DND-41 (cell line): Measurements from ENCODE around the gene RAPGEF5.

Experiments used
- ATAC-seq: fragments of 200-7000 bp; cut with Tn5 transposase; 3 replicates; pipeline ENCODE4 v1.9.1; 2021; ENCODE audit warnings: low read depth; ENCODE audit not compliant: insufficient read depth
- DNase-seq: peaks from one replicate; pipeline ENCODE4 v3.0.0-alpha.2; 2020
- H2AFZ ChIP-seq: 2 replicates; pipeline ENCODE4 v1.6.0; 2012; ENCODE audit warnings: low read depth, low read length
- H3K27ac ChIP-seq: 2 replicates; pipeline ENCODE4 v1.5.1; 2012; ENCODE audit warnings: low read length, inconsistent platforms
- H3K27me3 ChIP-seq: fragments of 200-600 bp; sonication (generic); 2 replicates; pipeline ENCODE4 v1.6.0; 2012; ENCODE audit warnings: low read length, mild to moderate bottlenecking, inconsistent platforms; ENCODE audit not compliant: insufficient read depth, poor library complexity
- H3K36me3 ChIP-seq: 2 replicates; pipeline ENCODE4 v1.5.1; 2012; ENCODE audit warnings: low read length, inconsistent platforms; ENCODE audit not compliant: insufficient read depth
- H3K4me1 ChIP-seq: 2 replicates; pipeline ENCODE4 v1.5.1; 2012; ENCODE audit warnings: mild to moderate bottlenecking, low read length; ENCODE audit not compliant: insufficient read depth
- H3K4me2 ChIP-seq: 2 replicates; pipeline ENCODE4 v1.6.0; 2012; ENCODE audit warnings: mild to moderate bottlenecking, moderate library complexity, low read length, inconsistent platforms; ENCODE audit not compliant: insufficient read depth
- H3K4me3 ChIP-seq, 2 experiments: fragments of 200-600 bp in 1 of 2; shearing (Covaris generic) in 1 of 2; 2 replicates each; pipeline ENCODE4 v1.5.1; 2012 to 2016; ENCODE audit warnings: inconsistent platforms in 2 of 2, low read length in 2 of 2, mild to moderate bottlenecking in 2 of 2, low read depth in 1 of 2, moderate library complexity in 1 of 2
- H3K79me2 ChIP-seq: 2 replicates; pipeline ENCODE4 v1.6.0; 2012; ENCODE audit warnings: low read length, inconsistent platforms; ENCODE audit not compliant: insufficient read depth
- H3K9ac ChIP-seq: 2 replicates; pipeline ENCODE4 v1.6.0; 2012; ENCODE audit warnings: low read depth, mild to moderate bottlenecking, inconsistent platforms, low read length, moderate library complexity
- H3K9me3 ChIP-seq: 2 replicates; pipeline ENCODE4 v1.5.1; 2012; ENCODE audit warnings: low read length, moderate library complexity, mild to moderate bottlenecking, inconsistent platforms; ENCODE audit not compliant: insufficient read depth, severe bottlenecking
- H4K20me1 ChIP-seq: 2 replicates; pipeline ENCODE4 v1.6.0; 2012; ENCODE audit warnings: low read length; ENCODE audit not compliant: insufficient read depth
- EZH2 ChIP-seq: IDR thresholded peaks from 3 replicates; pipeline ENCODE4 v1.6.1; 2012; ENCODE audit warnings: borderline replicate concordance, low read depth, mild to moderate bottlenecking, moderate library complexity, low read length, inconsistent platforms; ENCODE audit not compliant: severe bottlenecking
- TF ChIP-seq, protein P1 (sequence below): IDR thresholded peaks from 2 replicates; pipeline ENCODE4 v1.5.1; 2012; ENCODE audit warnings: borderline replicate concordance, low read length, moderate library complexity, mild to moderate bottlenecking; ENCODE audit not compliant: poor library complexity, severe bottlenecking; ENCODE audit errors: extremely low read depth

The RAPGEF5 gene

DNA sequence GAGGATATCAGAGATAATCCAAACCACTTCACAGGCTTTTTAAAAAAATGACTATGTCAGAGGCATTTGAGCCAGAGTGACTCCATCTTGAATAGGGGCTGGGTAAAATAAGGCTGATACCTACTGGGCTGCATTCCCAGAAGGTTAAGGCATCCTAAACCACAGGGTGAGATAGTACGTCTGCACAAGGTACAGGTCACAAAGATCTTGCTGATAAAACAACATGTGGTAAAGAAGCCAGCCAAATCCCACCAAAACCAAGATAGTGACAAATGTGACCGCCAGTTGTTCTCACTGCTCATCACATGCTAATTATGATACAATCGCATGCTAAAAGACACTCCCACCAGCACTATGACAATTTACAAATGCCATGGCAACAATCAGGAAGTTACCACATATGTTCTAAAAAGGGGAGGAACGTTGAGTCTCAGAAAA lies 177.5 kb downstream of the RAPGEF5 start:
- H3K36me3 ChIP-seq, result peaks cover 56% of the 10 kb centered on the region
- TF ChIP-seq EZH2, result no peak
- TF ChIP-seq, protein P1, sequence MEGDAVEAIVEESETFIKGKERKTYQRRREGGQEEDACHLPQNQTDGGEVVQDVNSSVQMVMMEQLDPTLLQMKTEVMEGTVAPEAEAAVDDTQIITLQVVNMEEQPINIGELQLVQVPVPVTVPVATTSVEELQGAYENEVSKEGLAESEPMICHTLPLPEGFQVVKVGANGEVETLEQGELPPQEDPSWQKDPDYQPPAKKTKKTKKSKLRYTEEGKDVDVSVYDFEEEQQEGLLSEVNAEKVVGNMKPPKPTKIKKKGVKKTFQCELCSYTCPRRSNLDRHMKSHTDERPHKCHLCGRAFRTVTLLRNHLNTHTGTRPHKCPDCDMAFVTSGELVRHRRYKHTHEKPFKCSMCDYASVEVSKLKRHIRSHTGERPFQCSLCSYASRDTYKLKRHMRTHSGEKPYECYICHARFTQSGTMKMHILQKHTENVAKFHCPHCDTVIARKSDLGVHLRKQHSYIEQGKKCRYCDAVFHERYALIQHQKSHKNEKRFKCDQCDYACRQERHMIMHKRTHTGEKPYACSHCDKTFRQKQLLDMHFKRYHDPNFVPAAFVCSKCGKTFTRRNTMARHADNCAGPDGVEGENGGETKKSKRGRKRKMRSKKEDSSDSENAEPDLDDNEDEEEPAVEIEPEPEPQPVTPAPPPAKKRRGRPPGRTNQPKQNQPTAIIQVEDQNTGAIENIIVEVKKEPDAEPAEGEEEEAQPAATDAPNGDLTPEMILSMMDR, result no peak
- H4K20me1 ChIP-seq, result no peaks in the 10 kb centered on the region
- no peak overlapping the region for H3K4me2 ChIP-seq
- H3K27me3 ChIP-seq, result no peaks in the 10 kb centered on the region
- peak overlapping the region; percentile 45; the same call in 1 of the 2 replicates for H3K27ac ChIP-seq
- H3K9ac ChIP-seq, result no peak overlapping the region
- H3K4me1 ChIP-seq, result peaks cover 82% of the 10 kb centered on the region
- H3K9me3 ChIP-seq, result peaks cover 3% of the 10 kb centered on the region
- H3K4me3 ChIP-seq, result no peak overlapping the region
- DNase-seq (no peak), ATAC-seq (no peak)
- no peak overlapping the region for H2AFZ ChIP-seq
- no peaks in the 10 kb centered on the region; the same call in 1 of the 2 replicates for H3K79me2 ChIP-seq

DNA sequence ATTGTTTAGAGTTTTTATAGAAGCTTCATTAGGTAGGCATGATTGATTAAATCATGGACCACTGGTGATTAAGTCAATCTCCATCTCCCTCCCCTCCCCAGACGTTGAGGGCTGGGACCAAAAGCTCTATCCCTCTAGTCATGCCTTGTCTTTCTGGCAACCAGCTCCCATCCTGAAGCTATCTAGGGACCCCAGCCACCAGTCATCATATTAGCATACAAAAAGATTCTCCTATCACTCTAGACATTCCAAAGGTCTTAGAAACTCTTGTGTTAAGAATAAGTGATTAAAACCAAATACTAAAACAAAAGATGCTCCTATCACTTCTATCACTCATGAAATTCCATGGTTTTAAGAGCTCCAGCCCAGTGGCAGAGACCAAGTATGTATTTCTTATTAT lies 178.2 kb downstream of the RAPGEF5 start:
- TF ChIP-seq, protein P1, result no peak
- TF ChIP-seq EZH2, result no peak
- Histone ChIP-seq H3K27me3 (no peaks in the 10 kb centered on the region), H3K4me2 (no peak overlapping the region), H3K4me1 (peaks cover 83% of the 10 kb centered on the region), H3K27ac (peak overlapping the region; percentile 44; the same call in 1 of the 2 replicates), H3K9ac (no peak overlapping the region), H3K36me3 (peaks cover 54% of the 10 kb centered on the region), H2AFZ (no peak overlapping the region), H3K79me2 (no peaks in the 10 kb centered on the region; the same call in 1 of the 2 replicates), H3K4me3 (no peak overlapping the region), H3K9me3 (peaks cover 3% of the 10 kb centered on the region), H4K20me1 (no peaks in the 10 kb centered on the region)
- ATAC-seq (no peak), DNase-seq (no peak)

DNA sequence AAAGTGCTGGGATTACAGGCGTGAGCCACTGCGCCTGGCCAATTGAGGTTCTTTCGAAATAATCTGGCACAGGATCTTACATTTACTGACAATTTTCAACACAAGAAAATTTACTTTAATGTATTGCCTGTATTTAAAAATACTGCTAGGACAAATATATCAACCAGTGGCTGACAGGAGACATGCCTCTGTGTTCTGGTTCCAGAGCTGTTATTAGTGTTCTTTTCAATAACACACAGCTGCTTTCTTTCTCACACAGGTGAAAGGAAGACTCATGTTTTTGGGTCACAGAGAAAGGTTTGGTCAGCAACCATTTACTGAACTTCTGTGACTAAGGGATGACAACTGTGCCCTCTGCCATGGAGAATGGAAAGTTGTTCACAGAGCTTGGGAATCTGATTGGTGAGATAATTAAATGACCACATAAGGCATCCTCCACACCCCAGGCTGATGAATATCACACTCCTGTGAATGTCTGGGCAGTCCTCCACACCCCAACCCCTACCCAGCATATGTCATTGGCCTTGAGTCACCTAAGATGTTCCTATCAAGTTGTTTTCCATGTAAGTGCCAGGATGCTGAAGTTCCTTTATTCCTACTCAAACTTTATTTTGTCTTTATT lies 180.1 kb downstream of the RAPGEF5 start:
- no peak for ATAC-seq
- H4K20me1 ChIP-seq, result no peaks in the 10 kb centered on the region
- no peak for DNase-seq
- peaks cover 48% of the 10 kb centered on the region for H3K36me3 ChIP-seq
- peak overlapping the region; percentile 55 for H3K27ac ChIP-seq
- H3K4me3 ChIP-seq, result no peak overlapping the region
- H3K9me3 ChIP-seq, result peaks cover 3% of the 10 kb centered on the region
- no peaks in the 10 kb centered on the region for H3K27me3 ChIP-seq
- H3K9ac ChIP-seq, result no peak overlapping the region
- TF ChIP-seq EZH2, result no peak
- TF ChIP-seq, protein P1, result no peak
- peaks cover 2% of the 10 kb centered on the region; the same call in 1 of the 2 replicates for H3K79me2 ChIP-seq
- H3K4me2 ChIP-seq, result no peak overlapping the region
- H3K4me1 ChIP-seq, result peaks cover 78% of the 10 kb centered on the region
- no peak overlapping the region for H2AFZ ChIP-seq

DNA sequence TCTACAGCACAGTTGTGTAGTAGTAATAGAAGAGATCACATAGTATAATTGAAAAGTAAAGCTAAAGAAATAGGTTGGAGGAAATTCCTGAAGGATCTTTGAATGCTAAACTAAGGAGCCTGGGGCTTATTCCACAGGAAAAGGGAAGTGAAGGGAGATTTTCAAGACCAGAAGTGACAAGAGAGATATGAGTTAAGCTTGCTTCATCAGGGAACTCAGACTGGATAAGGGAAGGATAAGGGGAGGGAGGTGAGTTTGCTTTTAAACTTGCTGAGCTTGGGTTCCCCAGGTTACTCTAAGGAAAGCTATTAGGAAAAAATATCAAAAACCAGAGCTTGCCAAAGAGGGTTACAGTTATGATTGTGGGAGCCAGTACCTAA lies 182.4 kb downstream of the RAPGEF5 start:
- Histone ChIP-seq H4K20me1 (no peaks in the 10 kb centered on the region), H3K9me3 (no peaks in the 10 kb centered on the region), H3K79me2 (peaks cover 2% of the 10 kb centered on the region; the same call in 1 of the 2 replicates), H3K27ac (peak overlapping the region; percentile 85), H3K4me1 (peaks cover 59% of the 10 kb centered on the region), H3K27me3 (no peaks in the 10 kb centered on the region), H2AFZ (peak overlapping the region; percentile 14; the same call in 1 of the 2 replicates), H3K4me3 (peak overlapping the region in 1 of 2 experiments; percentile 34; a peak in 2 of 4 replicates), H3K9ac (peak overlapping the region; percentile 48), H3K36me3 (peaks cover 35% of the 10 kb centered on the region), H3K4me2 (peak overlapping the region; percentile 54)
- TF ChIP-seq, protein P1, result no peak
- TF ChIP-seq EZH2, result no peak
- no peak for ATAC-seq
- DNase-seq, result no peak
